NCI-H524 (cell line): ENCODE results near the gene SUMO1.
"Not testable (repeated sequence)": the region's sequence is repeated elsewhere in the genome, so short reads cannot be mapped to it uniquely, and the experiment has no call there.

ENCODE experiments used
- DNase-seq, 2 experiments: peaks; one replicate each; lab custom pipeline; 2025; lab: John Stamatoyannopoulos, UW

SUMO1 gene

GRCh38 chr2:202238234-202239197, at the start of gene SUMO1:
Gene SUMO1 (minus strand): TSS chr2:202238597. CDS start chr2:202238451, 146 bp downstream.
- DNase-seq: peak; percentile 87 to 90

- no peak for DNase-seq
Observed at GRCh38 chr2:202286595-202286994, 48.2 kb upstream of the SUMO1 start.

GRCh38 chr2:202278944-202279343, 40.5 kb upstream of the SUMO1 start:
- peak in 1 of 2 experiments; percentile 54 for DNase-seq

GRCh38 chr2:202278036-202278760, 39.8 kb upstream of the SUMO1 start:
- no peak for DNase-seq

- DNase-seq: not testable (repeated sequence)
Observed at GRCh38 chr2:202276078-202276720, 37.8 kb upstream of the SUMO1 start.

- no peak for DNase-seq
Observed at GRCh38 chr2:202270487-202270886, 32.1 kb upstream of the SUMO1 start.

GRCh38 chr2:202269585-202269984, 31.2 kb upstream of the SUMO1 start:
- DNase-seq: no peak

GRCh38 chr2:202267495-202267894, 29.1 kb upstream of the SUMO1 start:
- peak in 1 of 2 experiments; percentile 7 for DNase-seq

GRCh38 chr2:202265467-202266277, 27.3 kb upstream of the SUMO1 start, which contains the start of gene NOP58:
Gene NOP58 (plus strand): TSS chr2:202265763. CDS start chr2:202265942, 179 bp downstream.
- DNase-seq: peak; percentile 87 to 90

- DNase-seq: no peak
Observed at GRCh38 chr2:202261531-202261930, 23.1 kb upstream of the SUMO1 start.

- no peak for DNase-seq
Observed at GRCh38 chr2:202251494-202251893, 13.1 kb upstream of the SUMO1 start.

GRCh38 chr2:202249521-202250253, 11.3 kb upstream of the SUMO1 start:
- no peak for DNase-seq

- not testable (repeated sequence) for DNase-seq
Observed at GRCh38 chr2:202247710-202248109, 9.3 kb upstream of the SUMO1 start.

- peak; percentile 2 to 26 for DNase-seq
Observed at GRCh38 chr2:202237787-202238233, 587 bp downstream of the SUMO1 start.

GRCh38 chr2:202221873-202222272, 16.5 kb downstream of the SUMO1 start:
- no peak for DNase-seq

- DNase-seq: no peak
Observed at GRCh38 chr2:202215179-202215578, 23.2 kb downstream of the SUMO1 start.

- no peak for DNase-seq
Observed at GRCh38 chr2:202208526-202208925, 29.9 kb downstream of the SUMO1 start.

- no peak for DNase-seq
Observed at GRCh38 chr2:202204855-202205254, 33.5 kb downstream of the SUMO1 start.

GRCh38 chr2:202203348-202203747, 35.0 kb downstream of the SUMO1 start:
- no peak for DNase-seq
